Measurements from ENCODE around the gene IL4.

Gene IL4

GRCh38 chr5:132675936-132676689, 2.3 kb downstream of the IL4 start:
- TF ChIP-seq CTCF (conservative IDR thresholded peaks at IDR 0.05; ENCODE audit: low read depth, low read length), result no peak
- DNase-seq (ENCODE audit: low read depth), result no peak
- no peak overlapping the region for H3K4me3 ChIP-seq (ENCODE audit: low read length)

- peak; percentile 83 for DNase-seq (ENCODE audit: low read depth)
These were observed 3.4 kb downstream of the IL4 start for GRCh38 chr5:132677191-132677590.

GRCh38 chr5:132677682-132678400, 4.1 kb downstream of the IL4 start:
- no peak overlapping the region for H3K4me3 ChIP-seq (ENCODE audit: low read length)
- TF ChIP-seq CTCF (conservative IDR thresholded peaks at IDR 0.05; ENCODE audit: low read depth, low read length), result no peak
- no peak for DNase-seq (ENCODE audit: low read depth)

More at GRCh38 chr5:132677191-132677590, 3.4 kb downstream of the IL4 start:
- no peak overlapping the region for H3K4me3 ChIP-seq (ENCODE audit: low read length)
- peak; percentile 72 for TF ChIP-seq CTCF (conservative IDR thresholded peaks at IDR 0.05; ENCODE audit: low read depth, low read length)

GRCh38 chr5:132678735-132679134, 4.9 kb downstream of the IL4 start:
- no peak overlapping the region for H3K4me3 ChIP-seq (ENCODE audit: low read length)
- no peak for DNase-seq (ENCODE audit: low read depth)
- TF ChIP-seq CTCF (conservative IDR thresholded peaks at IDR 0.05; ENCODE audit: low read depth, low read length), result no peak

GRCh38 chr5:132679166-132679565, 5.4 kb downstream of the IL4 start:
- no peak for TF ChIP-seq CTCF (conservative IDR thresholded peaks at IDR 0.05; ENCODE audit: low read depth, low read length)

GRCh38 chr5:132679717-132680380, 6.1 kb downstream of the IL4 start:
- DNase-seq (ENCODE audit: low read depth), result no peak
- no peak for TF ChIP-seq CTCF (conservative IDR thresholded peaks at IDR 0.05; ENCODE audit: low read depth, low read length)
- H3K4me3 ChIP-seq (ENCODE audit: low read length), result no peak overlapping the region

More at GRCh38 chr5:132679166-132679565, 5.4 kb downstream of the IL4 start:
- DNase-seq (ENCODE audit: low read depth), result no peak
- H3K4me3 ChIP-seq (ENCODE audit: low read length), result no peak overlapping the region

All from retinal pigment epithelial cell (primary cell).